ENCODE data around the gene TLDC2. TPM values are rescaled to one million over a fixed set of nuclear protein-coding genes. Genes with fewer than 3 reads are reported as not detected.
A peak's percentile ranks its signal among the peaks of the same experiment; 100 is the strongest.
"Not testable (repeated sequence)": the region's sequence is repeated elsewhere in the genome, so short reads cannot be mapped to it uniquely, and the experiment has no call there.

The TLDC2 gene
- total RNA-seq, 1 donor from 2014 or later: 1.3 TPM

DNA sequence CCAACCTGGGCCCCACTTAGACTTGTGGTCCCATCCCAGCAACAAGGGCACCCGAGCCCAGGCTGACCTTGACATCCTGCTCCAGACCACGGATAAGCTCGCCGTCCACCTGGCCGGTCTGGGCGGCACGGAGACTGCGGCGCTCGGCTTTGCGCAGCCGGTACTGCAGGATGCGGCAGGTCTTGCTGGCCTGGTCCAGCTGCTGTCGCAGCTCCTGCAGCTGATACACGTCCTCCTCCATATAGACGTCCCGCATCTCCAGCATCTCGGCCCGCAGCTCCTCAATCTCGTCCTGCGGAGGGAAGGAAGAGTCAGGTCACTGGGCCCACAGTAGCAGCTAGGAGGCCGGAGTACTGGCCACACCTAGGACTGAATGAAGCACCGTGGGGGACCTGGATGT, 36.8 kb upstream of the TLDC2 start:
- TF ChIP-seq, protein P1, sequence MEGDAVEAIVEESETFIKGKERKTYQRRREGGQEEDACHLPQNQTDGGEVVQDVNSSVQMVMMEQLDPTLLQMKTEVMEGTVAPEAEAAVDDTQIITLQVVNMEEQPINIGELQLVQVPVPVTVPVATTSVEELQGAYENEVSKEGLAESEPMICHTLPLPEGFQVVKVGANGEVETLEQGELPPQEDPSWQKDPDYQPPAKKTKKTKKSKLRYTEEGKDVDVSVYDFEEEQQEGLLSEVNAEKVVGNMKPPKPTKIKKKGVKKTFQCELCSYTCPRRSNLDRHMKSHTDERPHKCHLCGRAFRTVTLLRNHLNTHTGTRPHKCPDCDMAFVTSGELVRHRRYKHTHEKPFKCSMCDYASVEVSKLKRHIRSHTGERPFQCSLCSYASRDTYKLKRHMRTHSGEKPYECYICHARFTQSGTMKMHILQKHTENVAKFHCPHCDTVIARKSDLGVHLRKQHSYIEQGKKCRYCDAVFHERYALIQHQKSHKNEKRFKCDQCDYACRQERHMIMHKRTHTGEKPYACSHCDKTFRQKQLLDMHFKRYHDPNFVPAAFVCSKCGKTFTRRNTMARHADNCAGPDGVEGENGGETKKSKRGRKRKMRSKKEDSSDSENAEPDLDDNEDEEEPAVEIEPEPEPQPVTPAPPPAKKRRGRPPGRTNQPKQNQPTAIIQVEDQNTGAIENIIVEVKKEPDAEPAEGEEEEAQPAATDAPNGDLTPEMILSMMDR (IDR thresholded peaks at IDR 0.05): no peak
- Histone ChIP-seq H3K9me3 (no peaks in the 10 kb centered on the region), H3K27ac (no peak overlapping the region), H3K4me1 (peaks cover 53% of the 10 kb centered on the region), H3K27me3 (ENCODE audit: low read depth) (no peaks in the 10 kb centered on the region), H3K36me3 (peaks cover 22% of the 10 kb centered on the region), H3K4me3 (no peak overlapping the region)
- intact Hi-C loops (cut with DNase I): no loop called here
- ATAC-seq (no peak), DNase-seq (no peak)

DNA sequence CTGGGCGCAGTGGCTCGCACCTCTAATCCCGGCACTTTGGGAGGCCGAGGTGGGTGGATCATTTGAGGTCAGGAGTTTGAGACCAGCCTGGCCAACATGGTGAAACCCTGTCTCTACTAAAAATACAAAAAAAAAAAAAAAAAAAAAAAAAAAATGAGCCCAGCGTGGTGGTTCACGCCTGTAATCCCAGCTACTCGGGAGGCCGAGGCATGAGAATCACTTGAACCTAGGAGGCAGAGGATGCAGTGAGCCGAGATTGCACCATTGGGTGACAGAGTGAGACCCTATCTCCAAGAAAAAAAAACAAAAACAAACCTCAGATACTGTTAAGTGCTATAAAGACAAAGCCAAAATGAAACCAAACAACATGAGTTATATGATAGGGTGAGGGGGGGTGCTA, 34.9 kb upstream of the TLDC2 start:
- DNase-seq; ATAC-seq; intact Hi-C loops (cut with DNase I); H3K4me3 ChIP-seq; H3K9me3 ChIP-seq; H3K27me3 ChIP-seq (ENCODE audit: low read depth): not testable (repeated sequence)
- peaks cover 54% of the 10 kb centered on the region for H3K4me1 ChIP-seq
- peaks cover 22% of the 10 kb centered on the region for H3K36me3 ChIP-seq
- H3K27ac ChIP-seq: peak overlapping the region; percentile 73

DNA sequence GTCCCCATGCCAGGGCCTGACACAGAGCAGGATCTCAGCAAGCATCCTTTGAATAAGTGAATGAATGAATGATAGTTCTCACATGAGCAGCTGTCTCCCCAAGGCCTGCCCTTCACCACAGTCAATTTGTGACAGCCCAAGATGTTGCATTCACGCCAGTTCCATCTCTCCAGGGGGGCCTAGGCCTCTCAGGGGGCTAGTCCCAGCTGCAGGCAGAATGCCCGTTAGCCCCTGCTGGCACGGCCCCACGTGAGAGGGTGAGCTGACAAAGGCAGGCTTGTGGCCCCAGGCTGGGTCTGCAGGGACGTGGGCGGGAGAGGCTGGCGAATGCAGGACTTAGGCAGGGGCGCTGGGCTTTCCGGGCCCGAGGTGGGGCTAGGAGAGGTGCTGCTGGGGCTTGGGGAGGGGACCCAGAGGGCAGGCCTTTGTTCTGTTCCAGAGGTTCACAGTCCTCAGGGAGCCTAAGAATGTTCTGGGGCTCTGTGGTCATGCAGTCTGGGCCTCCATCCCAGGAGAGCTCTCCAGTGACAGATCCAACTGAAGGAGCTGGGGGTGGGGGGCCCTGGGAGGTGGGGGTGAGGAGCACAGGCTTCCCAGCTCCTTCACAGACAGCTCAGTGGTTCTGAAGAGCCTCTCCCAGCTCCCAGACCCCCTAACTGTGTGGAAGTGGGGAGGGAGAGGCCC, 30.5 kb upstream of the TLDC2 start:
- Histone ChIP-seq H3K4me1 (peaks cover 70% of the 10 kb centered on the region), H3K4me3 (no peak overlapping the region), H3K27ac (peak overlapping the region; percentile 16), H3K36me3 (no peaks in the 10 kb centered on the region), H3K9me3 (no peaks in the 10 kb centered on the region), H3K27me3 (ENCODE audit: low read depth) (no peaks in the 10 kb centered on the region)
- DNase-seq (no peak), ATAC-seq (no peak)
- TF ChIP-seq, protein P1 (IDR thresholded peaks at IDR 0.05): no peak
- intact Hi-C loops (cut with DNase I): no loop called here

DNA sequence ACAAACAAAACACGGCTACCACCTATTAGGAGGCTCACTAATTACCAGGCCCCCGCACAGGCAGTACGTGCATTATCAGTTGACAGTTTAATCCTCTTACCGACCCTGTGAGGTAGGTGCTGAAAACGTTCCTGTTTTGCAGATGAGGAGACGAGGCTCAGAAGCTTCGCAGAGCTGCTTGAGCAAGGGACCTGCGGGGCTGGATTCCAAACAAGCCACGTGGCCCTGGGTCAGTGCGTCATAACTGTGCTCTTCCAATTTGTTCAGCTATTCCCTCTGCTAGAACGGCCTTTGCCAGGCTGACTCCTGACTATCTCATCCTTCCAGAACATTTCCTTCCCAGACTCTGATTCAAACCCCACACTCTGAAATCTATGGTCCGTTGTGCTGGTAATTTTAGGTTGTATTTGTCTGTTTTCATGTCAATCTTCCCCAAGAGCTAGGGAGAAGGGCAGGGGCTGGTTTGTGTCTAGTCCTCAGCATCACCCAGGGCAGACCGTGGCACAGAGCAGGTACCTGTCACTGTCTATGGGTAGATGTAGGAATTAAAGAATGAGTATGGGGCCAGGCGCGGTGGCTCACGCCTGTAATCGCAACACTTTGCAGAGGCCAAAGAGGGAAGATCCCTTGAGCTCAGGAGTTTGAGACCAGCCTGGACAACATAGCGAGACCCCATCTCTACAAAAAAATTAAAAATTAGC, 28.8 kb upstream of the TLDC2 start:
- H3K4me1 ChIP-seq: peaks cover 73% of the 10 kb centered on the region

DNA sequence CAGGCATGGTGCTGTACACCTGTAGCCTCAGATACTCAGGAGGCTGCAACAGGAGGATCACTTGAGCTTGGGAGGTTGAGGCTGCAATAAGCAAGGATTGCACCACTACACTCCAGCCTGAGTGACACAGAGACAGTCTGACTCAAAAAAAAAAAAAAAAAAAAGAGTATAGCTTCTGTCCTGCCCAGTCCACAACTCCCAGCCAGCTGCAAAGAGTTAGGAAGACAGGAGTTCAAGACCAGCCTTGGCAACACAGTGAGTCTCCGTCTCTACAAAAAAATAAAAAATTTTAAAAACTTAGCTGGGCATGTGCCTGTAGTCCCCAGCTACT, 28.3 kb upstream of the TLDC2 start:
- H3K9me3 ChIP-seq: no peaks in the 10 kb centered on the region
- peaks cover 71% of the 10 kb centered on the region for H3K4me1 ChIP-seq
- H3K27me3 ChIP-seq (ENCODE audit: low read depth): no peaks in the 10 kb centered on the region
- DNase-seq (no peak), ATAC-seq (no peak)
- H3K36me3 ChIP-seq: no peaks in the 10 kb centered on the region
- intact Hi-C loops (cut with DNase I): no loop called here
- H3K4me3 ChIP-seq: no peak overlapping the region
- peak overlapping the region; percentile 77 for H3K27ac ChIP-seq
- TF ChIP-seq, protein P1 (IDR thresholded peaks at IDR 0.05): no peak

More for the DNA sequence above, 28.8 kb upstream of the TLDC2 start:
- TF ChIP-seq, protein P1 (IDR thresholded peaks at IDR 0.05): no peak
- no peaks in the 10 kb centered on the region for H3K36me3 ChIP-seq
- intact Hi-C loops (cut with DNase I): no loop called here
- peak; percentile 52 to 61 for ATAC-seq
- H3K27me3 ChIP-seq (ENCODE audit: low read depth): no peaks in the 10 kb centered on the region
- DNase-seq: no peak
- H3K4me3 ChIP-seq: no peak overlapping the region
- peak overlapping the region; percentile 77 for H3K27ac ChIP-seq
- no peaks in the 10 kb centered on the region for H3K9me3 ChIP-seq

DNA sequence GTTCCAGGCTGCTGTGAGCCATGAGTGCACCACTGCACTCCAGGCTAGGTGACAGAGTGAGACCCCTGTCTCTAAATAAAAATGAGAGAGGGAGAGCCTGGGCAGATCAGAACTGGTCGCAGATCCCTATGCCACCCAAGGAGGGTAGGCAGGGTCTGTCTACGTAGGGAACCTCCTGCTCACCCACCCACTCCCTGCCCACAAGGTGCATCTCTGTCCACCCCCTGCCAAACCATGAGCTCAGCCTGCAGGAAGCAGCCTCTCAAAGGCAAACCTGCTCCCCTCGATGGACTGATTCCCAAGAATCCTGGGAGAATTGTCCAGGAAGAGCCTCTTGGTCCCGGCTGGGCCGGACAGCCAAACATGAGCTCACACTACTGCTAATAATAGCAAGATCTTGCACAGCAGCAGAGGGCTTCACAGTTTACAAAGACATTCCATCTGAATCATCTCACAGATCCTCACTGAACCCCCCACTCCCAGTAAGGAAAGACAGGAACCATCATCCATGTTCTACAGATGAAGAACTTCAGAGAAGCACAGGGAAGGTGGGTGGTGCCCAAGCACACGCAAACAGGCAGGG, 27.8 kb upstream of the TLDC2 start:
- H3K4me3 ChIP-seq: no peak overlapping the region
- no peaks in the 10 kb centered on the region for H3K27me3 ChIP-seq (ENCODE audit: low read depth)
- H3K4me1 ChIP-seq: peaks cover 70% of the 10 kb centered on the region
- TF ChIP-seq, protein P1 (IDR thresholded peaks at IDR 0.05): no peak
- peak overlapping the region; percentile 77 for H3K27ac ChIP-seq
- no peaks in the 10 kb centered on the region for H3K36me3 ChIP-seq
- H3K9me3 ChIP-seq: no peaks in the 10 kb centered on the region
- DNase-seq (no peak), ATAC-seq (peak; percentile 28 to 42)
- intact Hi-C loops (cut with DNase I): no loop called here

Measured in lower lobe of right lung (tissue), 2 donors.